ENCODE measurements around the gene LEO1. TPM values are rescaled to one million over a fixed set of nuclear protein-coding genes. Genes with fewer than 3 reads are reported as not detected.

Gene LEO1
- total and polyA plus RNA-seq, 4 donors, result 11.3 to 23.3 (median 13.9) TPM

- TF ChIP-seq ATF3 (IDR thresholded peaks at IDR 0.05), result no peak
- no peak for TF ChIP-seq HNF4G (IDR thresholded peaks at IDR 0.05)
- TF ChIP-seq EGR1 (IDR thresholded peaks at IDR 0.05; ENCODE audit: low read depth in 2 of 2), result no peak
- no peak for TF ChIP-seq YY1 (IDR thresholded peaks at IDR 0.05)
Measured at GRCh38 chr15:51938286-51938685, 33.3 kb downstream of the LEO1 start (continued).

- Histone ChIP-seq H3K9me3 (ENCODE audit: control insufficient read depth in 4 of 4, low read length in 3 of 4) (no peaks in the 10 kb centered on the region), H3K4me3 (ENCODE audit: low read depth in 1 of 3, low read length in 3 of 3) (no peak overlapping the region), H3K9ac (ENCODE audit: low read depth in 1 of 2, low read length in 2 of 2) (no peak overlapping the region), H3K36me3 (ENCODE audit: control insufficient read depth in 4 of 4, insufficient read depth in 3 of 4, low read depth in 1 of 4, low read length in 3 of 4) (peaks cover 3 to 11% (median 9%) of the 10 kb centered on the region in 4 donors), H3K27ac (ENCODE audit: low read depth in 1 of 2, low read length in 2 of 2) (no peak overlapping the region), H3K27me3 (ENCODE audit: control insufficient read depth in 4 of 4, insufficient read depth in 4 of 4, low read length in 3 of 4) (no peaks in the 10 kb centered on the region), H3K4me1 (ENCODE audit: control insufficient read depth in 4 of 4, insufficient read depth in 4 of 4, low read length in 3 of 4) (no peaks in the 10 kb centered on the region)
- WGBS, result 97% methylated on average over 2 of the region's 2 CpGs
- TF ChIP-seq, protein P1, sequence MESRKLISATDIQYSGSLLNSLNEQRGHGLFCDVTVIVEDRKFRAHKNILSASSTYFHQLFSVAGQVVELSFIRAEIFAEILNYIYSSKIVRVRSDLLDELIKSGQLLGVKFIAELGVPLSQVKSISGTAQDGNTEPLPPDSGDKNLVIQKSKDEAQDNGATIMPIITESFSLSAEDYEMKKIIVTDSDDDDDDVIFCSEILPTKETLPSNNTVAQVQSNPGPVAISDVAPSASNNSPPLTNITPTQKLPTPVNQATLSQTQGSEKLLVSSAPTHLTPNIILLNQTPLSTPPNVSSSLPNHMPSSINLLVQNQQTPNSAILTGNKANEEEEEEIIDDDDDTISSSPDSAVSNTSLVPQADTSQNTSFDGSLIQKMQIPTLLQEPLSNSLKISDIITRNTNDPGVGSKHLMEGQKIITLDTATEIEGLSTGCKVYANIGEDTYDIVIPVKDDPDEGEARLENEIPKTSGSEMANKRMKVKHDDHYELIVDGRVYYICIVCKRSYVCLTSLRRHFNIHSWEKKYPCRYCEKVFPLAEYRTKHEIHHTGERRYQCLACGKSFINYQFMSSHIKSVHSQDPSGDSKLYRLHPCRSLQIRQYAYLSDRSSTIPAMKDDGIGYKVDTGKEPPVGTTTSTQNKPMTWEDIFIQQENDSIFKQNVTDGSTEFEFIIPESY (IDR thresholded peaks at IDR 0.05), result no peak
- no peak for TF ChIP-seq HNF4G (IDR thresholded peaks at IDR 0.05)
- TF ChIP-seq RAD21 (IDR thresholded peaks at IDR 0.05), result no peak
- TF ChIP-seq ATF3 (IDR thresholded peaks at IDR 0.05), result no peak
- TF ChIP-seq MAX (IDR thresholded peaks at IDR 0.05), result no peak
- no peak for TF ChIP-seq FOXA1 (IDR thresholded peaks at IDR 0.05)
- TF ChIP-seq SP1 (IDR thresholded peaks at IDR 0.05), result no peak
- TF ChIP-seq EGR1 (IDR thresholded peaks at IDR 0.05; ENCODE audit: low read depth in 2 of 2), result no peak
- no peak for TF ChIP-seq JUND (IDR thresholded peaks at IDR 0.05)
- no peak for TF ChIP-seq FOXA2 (IDR thresholded peaks at IDR 0.05)
- TF ChIP-seq TAF1 (conservative IDR thresholded peaks at IDR 0.05), result no peak
- TF ChIP-seq RXRA (IDR thresholded peaks at IDR 0.05), result no peak
- TF ChIP-seq HNF4A (conservative IDR thresholded peaks at IDR 0.05), result no peak
- TF ChIP-seq, protein P2, sequence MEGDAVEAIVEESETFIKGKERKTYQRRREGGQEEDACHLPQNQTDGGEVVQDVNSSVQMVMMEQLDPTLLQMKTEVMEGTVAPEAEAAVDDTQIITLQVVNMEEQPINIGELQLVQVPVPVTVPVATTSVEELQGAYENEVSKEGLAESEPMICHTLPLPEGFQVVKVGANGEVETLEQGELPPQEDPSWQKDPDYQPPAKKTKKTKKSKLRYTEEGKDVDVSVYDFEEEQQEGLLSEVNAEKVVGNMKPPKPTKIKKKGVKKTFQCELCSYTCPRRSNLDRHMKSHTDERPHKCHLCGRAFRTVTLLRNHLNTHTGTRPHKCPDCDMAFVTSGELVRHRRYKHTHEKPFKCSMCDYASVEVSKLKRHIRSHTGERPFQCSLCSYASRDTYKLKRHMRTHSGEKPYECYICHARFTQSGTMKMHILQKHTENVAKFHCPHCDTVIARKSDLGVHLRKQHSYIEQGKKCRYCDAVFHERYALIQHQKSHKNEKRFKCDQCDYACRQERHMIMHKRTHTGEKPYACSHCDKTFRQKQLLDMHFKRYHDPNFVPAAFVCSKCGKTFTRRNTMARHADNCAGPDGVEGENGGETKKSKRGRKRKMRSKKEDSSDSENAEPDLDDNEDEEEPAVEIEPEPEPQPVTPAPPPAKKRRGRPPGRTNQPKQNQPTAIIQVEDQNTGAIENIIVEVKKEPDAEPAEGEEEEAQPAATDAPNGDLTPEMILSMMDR (IDR thresholded peaks at IDR 0.05; ENCODE audit: low read depth, low read length, missing input control), result no peak
- no peak for TF ChIP-seq YY1 (IDR thresholded peaks at IDR 0.05)
- TF ChIP-seq, protein P3, sequence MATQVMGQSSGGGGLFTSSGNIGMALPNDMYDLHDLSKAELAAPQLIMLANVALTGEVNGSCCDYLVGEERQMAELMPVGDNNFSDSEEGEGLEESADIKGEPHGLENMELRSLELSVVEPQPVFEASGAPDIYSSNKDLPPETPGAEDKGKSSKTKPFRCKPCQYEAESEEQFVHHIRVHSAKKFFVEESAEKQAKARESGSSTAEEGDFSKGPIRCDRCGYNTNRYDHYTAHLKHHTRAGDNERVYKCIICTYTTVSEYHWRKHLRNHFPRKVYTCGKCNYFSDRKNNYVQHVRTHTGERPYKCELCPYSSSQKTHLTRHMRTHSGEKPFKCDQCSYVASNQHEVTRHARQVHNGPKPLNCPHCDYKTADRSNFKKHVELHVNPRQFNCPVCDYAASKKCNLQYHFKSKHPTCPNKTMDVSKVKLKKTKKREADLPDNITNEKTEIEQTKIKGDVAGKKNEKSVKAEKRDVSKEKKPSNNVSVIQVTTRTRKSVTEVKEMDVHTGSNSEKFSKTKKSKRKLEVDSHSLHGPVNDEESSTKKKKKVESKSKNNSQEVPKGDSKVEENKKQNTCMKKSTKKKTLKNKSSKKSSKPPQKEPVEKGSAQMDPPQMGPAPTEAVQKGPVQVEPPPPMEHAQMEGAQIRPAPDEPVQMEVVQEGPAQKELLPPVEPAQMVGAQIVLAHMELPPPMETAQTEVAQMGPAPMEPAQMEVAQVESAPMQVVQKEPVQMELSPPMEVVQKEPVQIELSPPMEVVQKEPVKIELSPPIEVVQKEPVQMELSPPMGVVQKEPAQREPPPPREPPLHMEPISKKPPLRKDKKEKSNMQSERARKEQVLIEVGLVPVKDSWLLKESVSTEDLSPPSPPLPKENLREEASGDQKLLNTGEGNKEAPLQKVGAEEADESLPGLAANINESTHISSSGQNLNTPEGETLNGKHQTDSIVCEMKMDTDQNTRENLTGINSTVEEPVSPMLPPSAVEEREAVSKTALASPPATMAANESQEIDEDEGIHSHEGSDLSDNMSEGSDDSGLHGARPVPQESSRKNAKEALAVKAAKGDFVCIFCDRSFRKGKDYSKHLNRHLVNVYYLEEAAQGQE (IDR thresholded peaks at IDR 0.05), result no peak
- TF ChIP-seq GABPA (IDR thresholded peaks at IDR 0.05 in 1 of 2, conservative IDR thresholded peaks at IDR 0.05 in 1 of 2), result no peak
- TF ChIP-seq NR2F2 (IDR thresholded peaks at IDR 0.05), result no peak
- no peak for DNase-seq (ENCODE audit: low spot score)
Measured at GRCh38 chr15:51936105-51936478, 35.5 kb downstream of the LEO1 start.

All from liver (tissue), 9 donors.